Lower leg skin (tissue), 3 donors: ENCODE measurements around the gene POLR1C.

ENCODE experiments used
- POLR2A ChIP-seq, 2 donors: fragments of 450-650 bp; IDR thresholded peaks; one replicate each; pipeline ENCODE4 v1.6.1; 2016 to 2017; ENCODE audit warnings: antibody characterized with exemption in 2 of 2, mild to moderate bottlenecking in 1 of 2, moderate library complexity in 1 of 2
- TF ChIP-seq, protein P1 (sequence below), 3 donors: fragments of 450-650 bp; IDR thresholded peaks; one replicate each; pipeline ENCODE4 v1.5.1; 2016; ENCODE audit warnings: antibody characterized with exemption in 3 of 3, mild to moderate bottlenecking in 3 of 3, moderate library complexity in 2 of 3

DNA sequence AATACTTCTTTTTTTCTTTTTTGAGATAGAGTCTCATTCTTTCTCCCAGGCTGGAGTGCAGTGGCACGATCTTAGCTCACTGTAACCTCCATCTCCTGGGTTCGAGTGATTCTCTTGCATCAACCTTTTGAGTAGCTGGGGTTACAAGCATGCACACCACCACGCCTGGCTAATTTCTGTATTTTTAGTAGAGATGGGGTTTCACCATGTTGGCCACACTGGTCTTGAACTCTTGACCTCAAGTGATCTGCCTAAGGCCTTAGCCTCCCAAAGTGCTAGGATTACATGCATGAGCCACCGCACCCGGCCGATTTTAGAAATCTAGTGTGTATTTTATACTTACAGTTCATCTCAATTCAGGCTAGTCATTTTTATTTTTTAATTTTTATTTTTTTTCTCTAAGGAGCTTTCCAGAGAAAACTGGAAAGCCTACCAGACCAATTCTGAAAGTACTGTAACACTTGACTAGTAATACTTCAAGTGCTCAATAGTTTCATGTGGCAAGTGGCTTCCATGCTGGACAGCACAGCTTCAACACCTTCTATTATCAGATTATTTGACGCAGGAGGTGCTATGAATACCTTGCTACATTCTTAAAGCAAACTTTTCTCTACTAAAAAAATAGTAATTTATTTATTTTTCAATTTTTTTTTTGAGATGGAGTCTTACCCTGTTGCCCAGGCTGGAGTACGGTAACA lies 25.0 kb downstream of the POLR1C start:
- TF ChIP-seq, protein P1, sequence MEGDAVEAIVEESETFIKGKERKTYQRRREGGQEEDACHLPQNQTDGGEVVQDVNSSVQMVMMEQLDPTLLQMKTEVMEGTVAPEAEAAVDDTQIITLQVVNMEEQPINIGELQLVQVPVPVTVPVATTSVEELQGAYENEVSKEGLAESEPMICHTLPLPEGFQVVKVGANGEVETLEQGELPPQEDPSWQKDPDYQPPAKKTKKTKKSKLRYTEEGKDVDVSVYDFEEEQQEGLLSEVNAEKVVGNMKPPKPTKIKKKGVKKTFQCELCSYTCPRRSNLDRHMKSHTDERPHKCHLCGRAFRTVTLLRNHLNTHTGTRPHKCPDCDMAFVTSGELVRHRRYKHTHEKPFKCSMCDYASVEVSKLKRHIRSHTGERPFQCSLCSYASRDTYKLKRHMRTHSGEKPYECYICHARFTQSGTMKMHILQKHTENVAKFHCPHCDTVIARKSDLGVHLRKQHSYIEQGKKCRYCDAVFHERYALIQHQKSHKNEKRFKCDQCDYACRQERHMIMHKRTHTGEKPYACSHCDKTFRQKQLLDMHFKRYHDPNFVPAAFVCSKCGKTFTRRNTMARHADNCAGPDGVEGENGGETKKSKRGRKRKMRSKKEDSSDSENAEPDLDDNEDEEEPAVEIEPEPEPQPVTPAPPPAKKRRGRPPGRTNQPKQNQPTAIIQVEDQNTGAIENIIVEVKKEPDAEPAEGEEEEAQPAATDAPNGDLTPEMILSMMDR (IDR thresholded peaks at IDR 0.05) = no peak
- no peak for TF ChIP-seq POLR2A (IDR thresholded peaks at IDR 0.05)
